H1 (cell line): ENCODE measurements around the gene EN2.
A peak's percentile ranks its signal among the peaks of the same experiment; 100 is the strongest.

Experiments used
- GTF2F1 ChIP-seq: IDR thresholded peaks from 2 replicates; pipeline ENCODE4 v1.6.1; 2012; ENCODE audit warnings: low read depth, low read length, improper control_type of control experiment, borderline replicate concordance
- POLR2AphosphoS5 ChIP-seq: IDR thresholded peaks from 2 replicates; pipeline ENCODE4 v1.6.1; 2011; ENCODE audit warnings: low read depth, low read length
- TCF12 ChIP-seq: IDR thresholded peaks from 2 replicates; pipeline ENCODE4 v1.6.1; 2011; ENCODE audit warnings: low read depth, mild to moderate bottlenecking, low read length

- 0 out of 2 replicates have a peak, but pooled peaks have one; percentile 18 for TF ChIP-seq TCF12
- TF ChIP-seq GTF2F1 = no peak
- no peak for TF ChIP-seq POLR2AphosphoS5
These were observed 53.2 kb downstream of the EN2 start for GRCh38 chr7:155510975-155511701.
